HG02610 (cell line): Measurements from ENCODE around the gene PIK3C2G.

Experiments used
- ATAC-seq: cut with Tn5 transposase; IDR thresholded peaks from one replicate; pipeline ENCODE4 v1.9.1; 2021; ENCODE audit warnings: mild to moderate bottlenecking, moderate library complexity; ENCODE audit not compliant: unreplicated experiment

PIK3C2G gene

GRCh38 chr12:18343708-18344107, 82.4 kb downstream of the PIK3C2G start:
- no peak for ATAC-seq

DNA sequence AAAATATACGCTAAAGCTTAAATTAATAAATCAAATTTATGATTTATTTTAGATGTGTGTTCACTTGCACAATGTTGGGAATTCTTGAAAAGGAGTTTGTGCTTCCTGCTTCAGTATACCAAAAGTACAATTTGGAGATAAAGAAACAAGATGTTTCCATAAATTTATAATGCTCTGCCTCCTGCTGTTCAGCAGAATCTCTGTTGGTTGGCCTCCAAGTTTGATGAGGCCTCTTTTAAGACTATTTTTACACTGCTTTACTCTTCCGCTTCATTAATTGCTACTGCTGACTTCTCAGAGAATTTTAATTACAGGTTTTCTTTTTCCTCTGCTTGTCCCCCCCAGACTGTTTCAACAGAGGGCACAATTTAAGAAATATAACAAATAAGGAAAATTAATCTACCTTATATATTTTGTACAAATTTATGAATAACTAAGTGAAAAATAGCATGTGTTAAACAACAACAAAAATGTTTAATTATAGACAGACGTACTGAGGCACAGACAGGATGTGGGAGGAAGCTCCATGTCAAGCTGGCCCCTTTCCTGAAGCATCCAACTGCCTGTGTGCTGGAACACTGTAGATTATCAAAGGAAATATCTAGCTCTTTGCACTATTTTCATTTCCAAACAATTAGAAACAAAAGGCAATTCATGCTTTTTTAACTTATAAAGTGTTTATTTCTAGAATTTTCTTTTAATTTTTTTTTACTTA, 83.9 kb downstream of the PIK3C2G start:
- ATAC-seq: no peak

DNA sequence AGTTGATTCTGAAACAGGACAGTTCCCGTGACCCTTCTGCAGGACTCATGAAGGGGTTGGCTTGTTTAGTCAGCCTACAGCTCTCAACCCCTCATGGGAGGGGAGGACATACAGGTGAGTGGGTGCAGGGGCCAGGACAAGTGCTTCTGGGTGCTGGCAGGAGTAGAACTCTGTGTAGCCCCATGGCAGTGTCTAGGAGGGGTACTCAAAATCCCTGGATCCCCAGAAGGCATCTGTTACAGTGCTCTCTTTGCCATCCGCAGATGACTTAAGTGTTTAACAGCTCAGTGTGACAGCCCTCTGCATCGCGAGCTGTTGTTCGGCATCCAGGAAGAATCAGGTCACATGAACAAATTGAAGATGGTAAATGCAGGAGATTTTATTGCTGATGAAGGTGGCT, 91.0 kb downstream of the PIK3C2G start:
- ATAC-seq: no peak

DNA sequence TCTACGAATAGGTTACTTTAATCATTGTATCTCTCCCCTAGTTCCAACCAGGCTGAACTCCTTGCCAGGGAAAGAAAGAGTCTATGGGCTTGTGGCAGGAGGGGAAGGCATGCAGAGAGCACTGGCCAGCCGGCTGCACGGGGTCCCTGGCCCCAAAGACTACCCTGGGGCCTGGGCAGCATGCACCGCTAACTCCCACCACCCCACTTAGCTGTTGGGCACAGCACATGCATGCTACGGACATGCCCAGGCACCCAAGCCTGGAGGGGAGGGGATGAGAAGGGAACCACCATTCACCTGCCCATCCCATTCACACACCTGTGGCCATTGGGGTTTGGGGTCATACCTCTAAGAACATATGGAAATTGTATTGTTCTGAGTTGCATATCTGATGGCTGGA, 94.1 kb downstream of the PIK3C2G start:
- ATAC-seq: no peak

GRCh38 chr12:18358077-18358476, 96.8 kb downstream of the PIK3C2G start:
- no peak for ATAC-seq

DNA sequence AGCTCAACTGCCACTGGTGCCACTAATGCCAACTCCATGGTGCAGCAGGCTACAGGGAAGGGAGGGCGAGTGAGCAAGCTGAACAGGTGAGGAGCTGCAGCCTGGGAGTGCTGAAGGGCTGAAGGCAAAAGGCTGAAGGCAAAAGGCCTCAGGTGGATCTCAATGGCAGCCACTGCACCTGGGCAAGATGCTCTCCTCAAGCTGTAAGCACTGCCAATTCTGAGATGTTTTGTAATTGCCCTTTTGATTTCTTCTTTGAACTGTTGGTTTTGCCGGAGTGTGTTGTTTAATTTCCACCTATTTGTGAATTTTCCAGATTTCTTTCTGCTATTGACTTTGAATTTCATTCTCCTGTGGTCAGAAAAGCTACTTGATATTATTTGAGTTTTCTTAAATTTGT, 97.6 kb downstream of the PIK3C2G start:
- ATAC-seq: no peak

DNA sequence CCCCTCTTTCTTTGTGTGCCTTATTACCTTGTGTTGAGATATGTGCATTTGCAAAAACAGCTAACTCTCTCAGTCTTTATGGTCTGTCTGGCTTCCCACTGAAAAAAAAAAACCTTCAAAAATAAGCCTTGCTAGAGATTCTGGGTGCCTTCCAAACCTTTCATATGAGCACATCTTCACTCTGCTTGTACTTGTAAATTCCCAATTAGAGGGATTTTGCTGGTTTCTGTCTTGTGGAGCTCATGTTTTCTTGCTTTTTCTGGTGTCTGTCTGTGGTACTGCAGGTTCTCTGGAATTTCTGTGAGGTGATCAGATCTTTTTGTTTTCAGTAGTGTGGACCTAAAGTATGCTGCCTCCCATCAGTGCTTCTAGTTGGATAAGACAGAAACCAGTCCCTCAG, 100.1 kb downstream of the PIK3C2G start:
- no peak for ATAC-seq

DNA sequence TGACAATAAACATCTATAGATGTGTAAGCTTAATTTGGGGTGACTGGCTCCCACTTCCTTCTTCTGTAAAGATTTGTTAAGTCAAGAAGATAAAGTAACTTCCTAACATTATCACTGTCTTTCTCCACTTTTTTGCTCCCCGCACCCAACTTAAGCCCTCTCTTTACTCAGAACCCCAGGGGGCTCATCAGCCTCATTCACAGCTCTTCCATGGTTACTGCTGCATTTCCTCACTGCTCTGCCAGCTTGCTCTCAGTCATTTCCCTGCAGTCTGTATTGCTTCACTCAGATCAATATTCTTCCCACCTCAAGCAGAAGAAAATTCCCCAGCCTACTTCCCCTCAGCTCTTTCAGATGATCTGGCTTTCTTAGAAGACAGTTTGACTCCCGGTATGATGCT, 102.0 kb downstream of the PIK3C2G start:
- no peak for ATAC-seq

GRCh38 chr12:18368594-18368993, 107.3 kb downstream of the PIK3C2G start:
- no peak for ATAC-seq

DNA sequence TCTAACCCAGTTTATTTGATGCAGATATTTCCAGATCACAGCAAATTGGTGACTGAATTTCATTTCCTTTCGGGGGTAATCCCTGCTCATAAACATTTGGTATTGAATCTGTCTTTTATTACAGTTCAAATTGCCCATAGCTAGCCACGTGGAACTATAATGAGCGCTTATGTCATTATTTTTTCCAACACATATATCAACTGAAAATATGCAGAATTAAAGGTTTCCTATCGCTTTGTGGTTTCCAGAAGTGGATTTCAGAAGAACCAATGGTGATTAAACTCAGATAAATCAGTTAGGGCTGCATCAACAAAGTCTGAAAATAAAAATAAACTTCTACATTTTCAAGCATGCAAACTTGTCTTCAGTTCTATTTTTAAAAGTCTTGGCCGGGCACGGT, 111.9 kb downstream of the PIK3C2G start:
- ATAC-seq: no peak

DNA sequence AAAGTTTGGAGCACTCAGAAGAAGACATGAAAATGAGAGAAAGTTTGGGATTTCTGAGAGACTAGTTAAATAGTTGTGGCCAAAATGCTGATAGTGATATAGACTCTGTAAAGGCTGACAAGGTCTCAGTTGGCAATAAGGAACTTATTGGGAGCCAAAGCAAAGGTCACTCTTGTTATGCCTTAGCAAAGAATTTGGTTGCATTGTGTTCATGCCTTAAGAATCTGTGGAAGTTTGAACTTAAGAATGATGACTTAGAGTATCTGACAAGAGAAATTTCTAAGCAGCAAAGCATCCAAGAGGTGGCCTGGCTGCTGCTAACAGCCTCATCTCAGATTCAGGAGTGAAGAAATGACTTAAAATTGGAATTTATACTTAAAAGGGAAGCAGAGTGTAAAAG, 113.8 kb downstream of the PIK3C2G start:
- ATAC-seq: no peak

DNA sequence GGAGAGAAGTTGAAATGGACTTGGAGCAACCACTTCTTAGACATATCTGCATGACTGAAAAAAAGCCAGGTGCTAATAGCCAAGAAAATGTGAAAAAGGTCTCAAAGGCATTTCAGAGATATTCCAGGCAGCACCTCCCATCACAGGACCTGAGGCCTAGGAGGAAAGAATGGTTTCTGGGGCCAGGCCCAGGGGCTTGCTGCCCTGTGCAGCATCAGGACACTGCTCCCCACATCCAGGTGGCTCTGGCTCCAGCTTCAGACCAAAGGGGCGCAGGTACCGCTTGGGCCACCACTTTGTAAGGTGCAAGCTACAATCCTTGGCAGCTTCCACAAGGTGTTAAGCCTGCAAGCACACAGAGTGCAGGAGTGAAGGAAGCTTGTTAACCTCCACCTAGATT, 114.3 kb downstream of the PIK3C2G start:
- no peak for ATAC-seq

- ATAC-seq: no peak
These were observed 121.0 kb downstream of the PIK3C2G start for GRCh38 chr12:18382236-18382885.

DNA sequence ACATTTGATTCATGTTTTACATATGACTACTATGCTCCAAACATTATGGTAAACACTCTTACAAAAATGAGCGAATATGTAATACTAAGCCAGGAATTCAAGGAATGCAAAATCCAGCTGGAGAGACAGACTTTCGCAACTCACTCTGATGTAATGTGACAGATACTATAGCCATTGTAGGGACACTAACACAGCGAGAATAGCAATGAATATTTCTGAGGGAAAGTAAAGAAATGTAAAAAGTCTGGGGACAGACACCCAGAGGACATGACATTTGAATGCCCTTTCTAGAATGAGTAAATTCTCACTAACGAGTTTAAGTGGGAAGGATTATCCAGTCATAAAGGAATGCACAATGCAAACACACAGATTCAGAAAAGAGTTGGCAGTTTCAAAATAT, 121.9 kb downstream of the PIK3C2G start:
- ATAC-seq: no peak

GRCh38 chr12:18387706-18388105, 126.4 kb downstream of the PIK3C2G start:
- no peak for ATAC-seq

DNA sequence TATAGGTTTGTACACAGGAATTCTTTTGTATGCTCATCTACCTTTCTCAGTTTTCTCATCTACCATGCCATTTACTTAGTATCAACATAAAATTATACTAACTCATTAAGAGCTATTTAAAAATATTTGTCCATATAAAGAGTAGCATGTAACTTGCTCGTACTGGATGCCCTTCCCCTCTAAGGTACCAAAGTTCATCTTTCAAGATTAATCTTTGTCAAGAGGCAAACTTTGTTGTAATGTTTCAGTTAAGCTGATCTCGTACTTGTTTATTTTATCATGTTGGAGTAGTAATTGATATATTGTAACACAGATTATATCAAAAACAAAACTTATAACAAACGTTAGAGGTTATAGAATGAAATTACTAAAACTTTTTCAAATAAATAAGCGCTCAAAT, 128.5 kb downstream of the PIK3C2G start:
- ATAC-seq: no peak

DNA sequence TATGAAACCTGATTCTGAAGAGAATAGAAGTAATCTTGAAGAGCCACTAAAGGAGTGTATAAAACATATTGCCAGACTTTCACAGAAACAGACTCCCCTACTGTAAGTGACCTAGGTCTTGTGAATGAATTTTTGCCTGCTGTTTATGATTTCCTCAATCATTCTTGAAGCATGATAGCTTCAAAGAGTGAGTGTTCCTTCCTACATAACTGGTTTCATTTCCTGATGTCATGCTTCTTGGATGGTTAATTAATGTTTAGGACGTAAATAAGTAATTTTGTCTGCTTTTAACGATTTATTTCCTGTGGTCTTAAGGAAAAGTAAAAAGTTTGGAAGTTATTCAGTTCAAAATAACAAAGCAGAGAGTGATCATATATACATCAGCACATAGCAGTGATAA, 129.8 kb downstream of the PIK3C2G start:
- no peak for ATAC-seq

DNA sequence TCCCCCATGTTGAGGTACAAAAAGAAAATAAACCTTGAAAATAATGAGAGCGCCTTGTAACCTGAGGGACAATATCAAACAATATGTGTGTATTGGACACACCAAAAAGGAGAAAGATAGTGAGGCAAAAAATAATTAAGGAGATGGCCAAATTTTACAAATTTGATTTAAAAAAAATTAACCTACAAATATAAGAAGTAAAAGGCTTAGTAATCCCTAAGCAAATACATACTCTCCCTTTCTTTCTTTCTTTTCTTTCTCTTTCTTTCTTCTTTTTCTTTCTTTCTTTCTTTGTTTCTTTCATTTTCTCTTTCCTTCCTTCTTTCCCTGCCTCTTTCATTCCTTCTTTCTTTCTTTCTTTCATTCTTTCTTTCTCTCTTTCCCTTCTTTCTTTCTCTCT, 133.4 kb downstream of the PIK3C2G start:
- no peak for ATAC-seq

- ATAC-seq: no peak
These were observed 138.9 kb downstream of the PIK3C2G start for GRCh38 chr12:18400186-18400585.

DNA sequence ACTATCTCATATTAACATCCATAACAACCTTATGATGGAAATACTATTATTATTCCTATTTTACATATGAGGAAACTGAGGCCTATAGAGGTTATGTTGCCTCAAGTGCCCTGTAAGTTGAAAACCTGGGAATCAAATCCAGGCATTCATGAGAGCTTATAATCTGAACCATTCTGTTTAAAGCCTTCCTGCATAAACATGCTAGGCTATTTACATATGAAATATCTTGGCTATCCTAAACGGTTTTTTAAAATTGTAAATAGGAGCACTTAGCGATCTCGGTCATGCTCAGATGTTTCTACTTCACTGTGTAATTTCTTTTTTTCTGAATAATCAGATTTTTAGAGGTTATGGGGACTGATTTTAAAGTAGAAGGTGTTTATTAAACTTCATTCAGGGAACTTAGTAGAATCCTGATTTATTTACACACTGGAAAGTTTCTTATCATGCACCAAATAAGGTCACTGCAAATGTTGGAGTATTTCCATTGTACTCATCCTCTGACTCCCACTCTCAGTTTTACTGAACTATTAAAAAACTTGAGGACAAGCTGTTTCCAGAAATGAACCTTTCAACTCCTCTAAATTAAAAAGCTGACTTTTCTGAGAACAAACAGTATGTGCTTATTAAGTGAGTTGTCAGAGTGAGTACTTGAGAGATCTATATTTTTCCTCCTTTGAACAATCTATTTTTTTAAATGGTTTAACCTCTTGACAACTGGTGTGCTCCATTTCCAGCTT, 141.7 kb downstream of the PIK3C2G start:
- ATAC-seq: no peak

DNA sequence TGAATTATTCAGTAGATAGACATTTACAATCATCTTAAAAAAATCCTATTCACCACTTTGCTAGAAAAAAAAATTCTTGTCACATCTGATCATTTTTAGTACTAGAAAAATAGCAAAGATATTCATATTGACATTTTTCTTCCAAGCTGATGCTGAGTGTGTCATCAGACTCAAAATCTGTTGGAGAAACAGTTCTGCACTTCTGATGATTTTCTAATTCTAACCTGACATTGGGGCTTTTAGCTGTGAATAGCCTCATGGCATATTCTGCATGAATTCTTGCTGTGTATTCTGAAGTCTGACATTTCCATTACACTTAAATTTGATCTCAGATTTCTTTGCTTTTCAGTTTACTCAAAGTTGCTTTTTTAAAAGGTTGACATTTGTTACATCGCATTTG, 150.1 kb downstream of the PIK3C2G start:
- ATAC-seq: no peak

- ATAC-seq: no peak
These were observed 153.4 kb downstream of the PIK3C2G start for GRCh38 chr12:18414671-18415070.
